SK-N-SH (cell line): ENCODE measurements around the gene BTBD2. TPM values are rescaled to one million over a fixed set of nuclear protein-coding genes. Genes with fewer than 3 reads are reported as not detected.

Source experiments
- CTCF ChIA-PET: fragments of 300-600, 350-600 bp; formaldehyde crosslinking; extraction: SDS; loops from one replicate; lab custom pipeline; 2021; lab: Yijun Ruan, JAX
- POLR2A ChIA-PET: fragments of 350-600 bp; sonication (Branson Sonifier 250); formaldehyde crosslinking; extraction: SDS; loops from one replicate; lab custom pipeline; 2020; ENCODE audit warnings: antibody characterized with exemption, inconsistent platforms; lab: Yijun Ruan, JAX
- DNase-seq: peaks from one replicate; pipeline ENCODE4 v3.0.0; 2012
- H2AFZ ChIP-seq: fragments of 200-600 bp; sonication (generic); 2 replicates; pipeline ENCODE4 v1.8.1; 2016; ENCODE audit warnings: antibody characterized with exemption, mild to moderate bottlenecking, low read depth
- H3F3A ChIP-seq: fragments of 200-600 bp; sonication (generic); replicated peaks from 2 replicates; pipeline ENCODE3; 2016; ENCODE audit warnings: antibody characterized with exemption, mild to moderate bottlenecking; ENCODE audit not compliant: insufficient read depth
- H3K27ac ChIP-seq, 2 experiments: fragments of 200-500 bp in 1 of 2; fragments of 200-600 bp in 1 of 2; sonication (Bioruptor generic) in 1 of 2; sonication (generic), shearing (Covaris generic) in 1 of 2; 2 replicates each; pipeline versions ENCODE4 v1.5.1 to v1.6.1; 2014 to 2016; ENCODE audit warnings: low read depth in 2 of 2, inconsistent platforms in 1 of 2, low read length in 1 of 2, mild to moderate bottlenecking in 1 of 2, mixed read lengths in 1 of 2
- H3K27me3 ChIP-seq: fragments of 200-600 bp; sonication (generic), shearing (Covaris generic); 2 replicates; pipeline ENCODE4 v1.6.1; 2016; ENCODE audit warnings: mixed run types; ENCODE audit not compliant: insufficient read depth
- H3K36me3 ChIP-seq, 2 experiments: fragments of 200-500 bp in 1 of 2; fragments of 200-600 bp in 1 of 2; sonication (Bioruptor generic) in 1 of 2; sonication (generic) in 1 of 2; replicated peaks in 1 of 2; 2 replicates each; pipeline versions ENCODE3 to v1.5.1; 2014 to 2016; ENCODE audit warnings: low read length in 1 of 2, mild to moderate bottlenecking in 1 of 2; ENCODE audit not compliant: insufficient read depth in 2 of 2, control insufficient read depth in 1 of 2
- H3K4me1 ChIP-seq, 2 experiments: fragments of 200-500 bp in 1 of 2; fragments of 200-600 bp in 1 of 2; sonication (Bioruptor generic) in 1 of 2; sonication (generic), shearing (Covaris generic) in 1 of 2; 2 replicates each; pipeline versions ENCODE4 v1.5.1 to v1.6.1; 2014 to 2016; ENCODE audit warnings: low read depth in 1 of 2, low read length in 1 of 2, mixed run types in 1 of 2; ENCODE audit not compliant: insufficient read depth in 2 of 2, control insufficient read depth in 1 of 2
- H3K4me2 ChIP-seq: fragments of 200-600 bp; sonication (generic), shearing (Covaris generic); 2 replicates; pipeline ENCODE4 v1.6.1; 2017; ENCODE audit warnings: mixed run types
- H3K4me3 ChIP-seq, 2 experiments: fragments of 200-500 bp in 1 of 2; fragments of 200-600 bp in 1 of 2; sonication (Bioruptor generic) in 1 of 2; sonication (generic), shearing (Covaris generic) in 1 of 2; 2 replicates each; pipeline versions ENCODE4 v1.5.1 to v1.8.1; 2014 to 2016; ENCODE audit warnings: low read depth in 2 of 2, inconsistent platforms in 1 of 2, low read length in 1 of 2, mild to moderate bottlenecking in 1 of 2, mixed read lengths in 1 of 2, moderate library complexity in 1 of 2
- H3K79me2 ChIP-seq: fragments of 200-600 bp; sonication (generic); 2 replicates; pipeline ENCODE4 v1.8.1; 2017; ENCODE audit warnings: mild to moderate bottlenecking; ENCODE audit not compliant: insufficient read depth
- H3K9ac ChIP-seq: fragments of 200-600 bp; sonication (generic); 2 replicates; pipeline ENCODE4 v1.6.1; 2017; ENCODE audit warnings: mixed run types
- H3K9me2 ChIP-seq: fragments of 200-600 bp; sonication (generic); 2 replicates; pipeline ENCODE4 v1.6.1; 2017; ENCODE audit warnings: mixed run types
- H3K9me3 ChIP-seq: fragments of 200-600 bp; sonication (generic); 2 replicates; pipeline ENCODE4 v1.6.1; 2017; ENCODE audit warnings: mixed run types, mild to moderate bottlenecking, moderate library complexity
- H4K20me1 ChIP-seq: fragments of 200-600 bp; sonication (generic); 2 replicates; pipeline ENCODE4 v1.6.1; 2017; ENCODE audit warnings: mild to moderate bottlenecking, mixed run types; ENCODE audit not compliant: insufficient read depth
- EP300 ChIP-seq, 2 experiments: IDR thresholded peaks; 2 replicates each; pipeline versions ENCODE4 v1.4.0 to v1.6.1; 2012; ENCODE audit warnings: borderline replicate concordance in 1 of 2, low read depth in 1 of 2, low read length in 1 of 2
- GATA2 ChIP-seq: sonication (generic); formaldehyde crosslinking; IDR thresholded peaks from 2 replicates; pipeline ENCODE4 v1.5.0; 2020; ENCODE audit warnings: mild to moderate bottlenecking, missing genetic modification reagents
- JUND ChIP-seq: IDR thresholded peaks from 2 replicates; pipeline ENCODE4 v1.4.0; 2012
- MXI1 ChIP-seq: IDR thresholded peaks from 2 replicates; pipeline ENCODE4 v1.6.1; 2012; ENCODE audit warnings: mild to moderate bottlenecking, low read depth, low read length, improper control_type of control experiment
- NRF1 ChIP-seq: IDR thresholded peaks from 2 replicates; pipeline ENCODE4 v1.6.1; 2012; ENCODE audit warnings: low read depth, mild to moderate bottlenecking, low read length
- POLR2AphosphoS5 ChIP-seq: IDR thresholded peaks from 2 replicates; pipeline ENCODE4 v1.6.1; 2012; ENCODE audit warnings: low read depth, low read length
- RAD21 ChIP-seq: IDR thresholded peaks from 2 replicates; pipeline ENCODE4 v1.6.1; 2012; ENCODE audit warnings: mild to moderate bottlenecking, low read length
- RXRA ChIP-seq: IDR thresholded peaks from 2 replicates; pipeline ENCODE4 v1.4.0; 2012; ENCODE audit warnings: low read depth, mild to moderate bottlenecking, borderline replicate concordance
- SIN3A ChIP-seq: IDR thresholded peaks from 2 replicates; pipeline ENCODE4 v1.6.1; 2012; ENCODE audit warnings: low read depth, mild to moderate bottlenecking, low read length, moderate library complexity, borderline replicate concordance
- SMC3 ChIP-seq: IDR thresholded peaks from 2 replicates; pipeline ENCODE4 v1.6.1; 2012; ENCODE audit warnings: low read depth, low read length, improper control_type of control experiment
- TCF12 ChIP-seq: IDR thresholded peaks from 2 replicates; pipeline ENCODE4 v1.4.0; 2012
- TEAD4 ChIP-seq: IDR thresholded peaks from 2 replicates; pipeline ENCODE4 v1.4.0; 2012; ENCODE audit warnings: mild to moderate bottlenecking, borderline replicate concordance; ENCODE audit not compliant: insufficient read depth
- YY1 ChIP-seq: IDR thresholded peaks from 2 replicates; pipeline ENCODE4 v1.4.0; 2012; ENCODE audit warnings: low read depth, mild to moderate bottlenecking
- WGBS: methylation state at CpG from one replicate; pipeline ENCODE4 v1.1.6; 2017; ENCODE audit warnings: low lambda C conversion rate; 5-methylcytosine and 5-hydroxymethylcytosine counted together
- polyA plus RNA-seq, 3 experiments: library from polyadenylated mRNA; depleted of rRNA; stranded (reverse); fragments of >200 nt; gene quantifications; 2 replicates each; pipeline ENCODE4 v1.2.3, GENCODE V29; 2012
- TF ChIP-seq, protein P1 (sequence below): fragments of 150-350 bp; IDR thresholded peaks from 2 replicates; pipeline ENCODE4 v1.6.1; 2017; ENCODE audit warnings: antibody characterized with exemption, low read length, low read depth, borderline replicate concordance
- TF ChIP-seq, protein P2 (sequence below): IDR thresholded peaks from 2 replicates; pipeline ENCODE4; 2012
- TF ChIP-seq, protein P3 (sequence below): fragments of 200-600 bp; sonication (generic); IDR thresholded peaks from 2 replicates; pipeline ENCODE4 v1.6.1; 2017; ENCODE audit warnings: antibody characterized with exemption, mild to moderate bottlenecking, moderate library complexity
- TF ChIP-seq, protein P4 (sequence below): IDR thresholded peaks from 2 replicates; pipeline ENCODE4 v1.4.0; 2012; ENCODE audit warnings: low read depth, borderline replicate concordance

Gene BTBD2
- polyA plus RNA-seq, 1 of the 3 experiments (the other 2 are of a cell fraction), result 66.8 TPM

DNA sequence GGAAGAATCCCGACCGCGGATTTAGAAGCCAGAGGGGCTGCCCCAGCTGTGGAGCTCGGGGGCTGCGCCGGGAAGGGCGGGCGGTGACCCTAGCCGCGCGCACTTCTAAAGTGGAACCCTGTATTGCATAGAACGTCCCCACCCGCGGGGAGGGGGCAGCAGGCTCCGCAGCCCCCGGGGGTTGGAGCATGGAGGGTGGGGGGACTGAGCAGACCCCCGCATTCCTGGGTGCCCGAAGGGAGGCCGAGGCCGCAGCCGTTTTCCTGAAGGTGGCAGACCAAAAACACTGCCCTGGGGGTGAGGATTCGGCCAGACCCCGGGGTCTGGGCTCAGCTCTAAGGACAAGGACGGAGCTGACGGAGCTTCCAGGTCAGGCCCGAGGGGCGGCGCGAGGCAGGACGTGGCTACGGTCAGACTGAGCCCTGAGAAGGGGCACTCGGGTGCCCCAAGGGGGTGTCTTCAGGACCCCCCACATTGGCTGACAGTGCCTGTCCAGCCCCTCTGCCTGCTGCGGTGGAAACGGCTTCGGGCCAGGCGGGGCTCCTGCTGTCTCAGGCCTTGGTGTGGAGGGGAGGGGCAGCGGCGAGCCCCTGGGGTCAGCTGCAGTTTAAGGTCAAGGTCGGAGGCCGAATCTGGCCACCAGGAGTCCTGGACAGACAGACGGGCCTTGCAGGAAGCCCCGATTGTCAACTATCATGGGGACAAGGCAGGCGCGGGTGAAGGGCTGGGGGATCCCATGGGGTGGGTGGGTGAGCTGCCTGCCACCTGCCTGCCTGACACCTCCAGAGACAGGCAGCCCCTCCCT lies 23.0 kb upstream of the BTBD2 start:
- peaks cover 8 to 31% of the 10 kb centered on the region in 2 experiments; a peak in 3 of 4 replicates for H3K4me1 ChIP-seq
- H3K36me3 ChIP-seq, result peaks cover 7 to 51% of the 10 kb centered on the region in 2 experiments
- POLR2A ChIA-PET, result interaction anchor here (1.3 to 1.5 kb wide), 2 partner anchors 10 to 13 kb away, joined by 4 to 5 read pairs; no protein-coding TSS in a partner anchor
- H3K4me2 ChIP-seq, result no peak overlapping the region
- H3K79me2 ChIP-seq, result no peaks in the 10 kb centered on the region
- H3K9me3 ChIP-seq, result no peaks in the 10 kb centered on the region
- WGBS, result 92% methylated on average over 18 of the region's 44 CpGs
- no peaks in the 10 kb centered on the region for H3K9me2 ChIP-seq
- DNase-seq, result no peak
- H3K27ac ChIP-seq, result no peak overlapping the region
- CTCF ChIA-PET, result interaction anchor here (0.6 to 1.5 kb wide), 3 partner anchors 19 to 32 kb away, joined by 3 to 4 read pairs (median 4); no protein-coding TSS in a partner anchor
- H3K4me3 ChIP-seq, result no peak overlapping the region
- H3K9ac ChIP-seq, result no peak overlapping the region
- H2AFZ ChIP-seq, result no peak overlapping the region
- peaks cover 6% of the 10 kb centered on the region for H3F3A ChIP-seq
- peaks cover 11% of the 10 kb centered on the region for H4K20me1 ChIP-seq
- no peaks in the 10 kb centered on the region for H3K27me3 ChIP-seq
- no peak for TF ChIP-seq RAD21
- TF ChIP-seq MXI1, result no peak
- no peak for TF ChIP-seq SIN3A
- TF ChIP-seq, protein P1, sequence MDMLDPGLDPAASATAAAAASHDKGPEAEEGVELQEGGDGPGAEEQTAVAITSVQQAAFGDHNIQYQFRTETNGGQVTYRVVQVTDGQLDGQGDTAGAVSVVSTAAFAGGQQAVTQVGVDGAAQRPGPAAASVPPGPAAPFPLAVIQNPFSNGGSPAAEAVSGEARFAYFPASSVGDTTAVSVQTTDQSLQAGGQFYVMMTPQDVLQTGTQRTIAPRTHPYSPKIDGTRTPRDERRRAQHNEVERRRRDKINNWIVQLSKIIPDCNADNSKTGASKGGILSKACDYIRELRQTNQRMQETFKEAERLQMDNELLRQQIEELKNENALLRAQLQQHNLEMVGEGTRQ, result no peak
- TF ChIP-seq, protein P2, sequence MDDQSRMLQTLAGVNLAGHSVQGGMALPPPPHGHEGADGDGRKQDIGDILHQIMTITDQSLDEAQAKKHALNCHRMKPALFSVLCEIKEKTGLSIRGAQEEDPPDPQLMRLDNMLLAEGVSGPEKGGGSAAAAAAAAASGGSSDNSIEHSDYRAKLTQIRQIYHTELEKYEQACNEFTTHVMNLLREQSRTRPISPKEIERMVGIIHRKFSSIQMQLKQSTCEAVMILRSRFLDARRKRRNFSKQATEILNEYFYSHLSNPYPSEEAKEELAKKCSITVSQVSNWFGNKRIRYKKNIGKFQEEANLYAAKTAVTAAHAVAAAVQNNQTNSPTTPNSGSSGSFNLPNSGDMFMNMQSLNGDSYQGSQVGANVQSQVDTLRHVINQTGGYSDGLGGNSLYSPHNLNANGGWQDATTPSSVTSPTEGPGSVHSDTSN, result no peak
- TF ChIP-seq GATA2 (CRISPR knock-in tag), result no peak
- no peak for TF ChIP-seq YY1
- TF ChIP-seq, protein P3, sequence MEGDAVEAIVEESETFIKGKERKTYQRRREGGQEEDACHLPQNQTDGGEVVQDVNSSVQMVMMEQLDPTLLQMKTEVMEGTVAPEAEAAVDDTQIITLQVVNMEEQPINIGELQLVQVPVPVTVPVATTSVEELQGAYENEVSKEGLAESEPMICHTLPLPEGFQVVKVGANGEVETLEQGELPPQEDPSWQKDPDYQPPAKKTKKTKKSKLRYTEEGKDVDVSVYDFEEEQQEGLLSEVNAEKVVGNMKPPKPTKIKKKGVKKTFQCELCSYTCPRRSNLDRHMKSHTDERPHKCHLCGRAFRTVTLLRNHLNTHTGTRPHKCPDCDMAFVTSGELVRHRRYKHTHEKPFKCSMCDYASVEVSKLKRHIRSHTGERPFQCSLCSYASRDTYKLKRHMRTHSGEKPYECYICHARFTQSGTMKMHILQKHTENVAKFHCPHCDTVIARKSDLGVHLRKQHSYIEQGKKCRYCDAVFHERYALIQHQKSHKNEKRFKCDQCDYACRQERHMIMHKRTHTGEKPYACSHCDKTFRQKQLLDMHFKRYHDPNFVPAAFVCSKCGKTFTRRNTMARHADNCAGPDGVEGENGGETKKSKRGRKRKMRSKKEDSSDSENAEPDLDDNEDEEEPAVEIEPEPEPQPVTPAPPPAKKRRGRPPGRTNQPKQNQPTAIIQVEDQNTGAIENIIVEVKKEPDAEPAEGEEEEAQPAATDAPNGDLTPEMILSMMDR, result no peak
- TF ChIP-seq SMC3, result no peak

DNA sequence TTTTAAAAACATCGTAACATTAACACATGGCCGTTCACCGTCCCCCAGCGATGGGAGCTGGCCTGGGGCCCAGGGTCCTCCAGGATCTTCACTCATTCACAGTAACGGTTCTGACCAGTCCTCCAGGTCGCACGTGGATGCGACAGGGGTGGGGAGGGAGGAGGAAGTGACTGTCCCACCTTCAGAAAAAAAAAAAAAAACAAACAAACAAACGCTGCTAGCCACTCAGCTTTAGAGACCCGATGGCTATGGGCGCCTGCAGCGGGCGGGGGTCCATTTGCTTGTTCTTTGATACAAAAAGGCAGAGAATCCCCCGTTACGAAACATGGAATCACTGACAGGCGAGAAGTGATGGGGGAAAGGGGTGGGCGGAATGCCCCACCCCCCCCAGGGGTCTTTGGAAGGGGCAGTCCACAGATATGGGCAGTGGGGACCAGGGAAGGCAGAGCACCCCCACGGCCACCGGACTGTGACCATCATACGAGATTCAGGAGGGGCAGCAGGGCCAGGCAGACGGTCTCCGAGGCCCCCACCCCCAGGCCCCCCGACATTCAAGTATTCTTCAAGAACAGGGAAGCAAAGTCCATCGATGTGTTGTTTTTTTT lies 22.2 kb upstream of the BTBD2 start:
- POLR2A ChIA-PET, result interaction anchor here (0.6 to 1.5 kb wide), 2 partner anchors 9 to 592 kb away, joined by 4 to 5 read pairs; no protein-coding TSS in a partner anchor
- CTCF ChIA-PET, result interaction anchor here (0.6 to 1.6 kb wide), 2 partner anchors 32 to 76 kb away, joined by 3 to 7 read pairs; no protein-coding TSS in a partner anchor
- TF ChIP-seq, protein P4, sequence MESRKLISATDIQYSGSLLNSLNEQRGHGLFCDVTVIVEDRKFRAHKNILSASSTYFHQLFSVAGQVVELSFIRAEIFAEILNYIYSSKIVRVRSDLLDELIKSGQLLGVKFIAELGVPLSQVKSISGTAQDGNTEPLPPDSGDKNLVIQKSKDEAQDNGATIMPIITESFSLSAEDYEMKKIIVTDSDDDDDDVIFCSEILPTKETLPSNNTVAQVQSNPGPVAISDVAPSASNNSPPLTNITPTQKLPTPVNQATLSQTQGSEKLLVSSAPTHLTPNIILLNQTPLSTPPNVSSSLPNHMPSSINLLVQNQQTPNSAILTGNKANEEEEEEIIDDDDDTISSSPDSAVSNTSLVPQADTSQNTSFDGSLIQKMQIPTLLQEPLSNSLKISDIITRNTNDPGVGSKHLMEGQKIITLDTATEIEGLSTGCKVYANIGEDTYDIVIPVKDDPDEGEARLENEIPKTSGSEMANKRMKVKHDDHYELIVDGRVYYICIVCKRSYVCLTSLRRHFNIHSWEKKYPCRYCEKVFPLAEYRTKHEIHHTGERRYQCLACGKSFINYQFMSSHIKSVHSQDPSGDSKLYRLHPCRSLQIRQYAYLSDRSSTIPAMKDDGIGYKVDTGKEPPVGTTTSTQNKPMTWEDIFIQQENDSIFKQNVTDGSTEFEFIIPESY, result no peak
- TF ChIP-seq JUND (no peak), RXRA (no peak), MXI1 (no peak), TEAD4 (no peak), POLR2AphosphoS5 (no peak), EP300 (IDR thresholded peaks at IDR 0.05; ENCODE audit: borderline replicate concordance in 1 of 2, low read depth in 1 of 2, low read length in 1 of 2) (no peak), TCF12 (no peak), NRF1 (no peak)
- TF ChIP-seq, protein P3, result no peak

More for the DNA sequence above, 22.2 kb upstream of the BTBD2 start:
- Histone ChIP-seq H3K9ac (no peak overlapping the region), H3K36me3 (peaks cover 3 to 45% of the 10 kb centered on the region in 2 experiments), H3K4me2 (no peak overlapping the region), H3K27ac (no peak overlapping the region), H3K27me3 (no peaks in the 10 kb centered on the region), H3F3A (peaks cover 5% of the 10 kb centered on the region), H3K4me3 (no peak overlapping the region), H3K4me1 (peaks cover 7 to 31% of the 10 kb centered on the region in 2 experiments; a peak in 3 of 4 replicates), H3K9me2 (no peaks in the 10 kb centered on the region), H4K20me1 (peaks cover 9% of the 10 kb centered on the region), H3K79me2 (no peaks in the 10 kb centered on the region), H2AFZ (no peak overlapping the region), H3K9me3 (no peaks in the 10 kb centered on the region)
- DNase-seq, result no peak
- 90% methylated on average over 24 of the region's 24 CpGs for WGBS
